Adipose tissue (tissue), 3 donors: ENCODE data around the gene CARD11. TPM values are rescaled to one million over a fixed set of nuclear protein-coding genes. Genes with fewer than 3 reads are reported as not detected.

Experiments
- H3K27ac ChIP-seq: one replicate; pipeline ENCODE4 v1.5.1; 2013; ENCODE audit warnings: low read depth, low read length
- WGBS, 3 donors: extraction: QIAGEN DNeasy Blood & Tissue Kit; methylation state at CpG; one replicate each; pipeline ENCODE4 v1.1.7; 2013; 5-methylcytosine and 5-hydroxymethylcytosine counted together
- polyA plus RNA-seq, 3 donors: library from polyadenylated mRNA; stranded (reverse); fragments of 200-250 nt; gene quantifications; one replicate each; pipeline ENCODE4 v1.2.3, GENCODE V29; 2013
- donor health status: healthy with polysubstance abuse.
- donor health status: Bipolar disorder and iron deficiency.
- donor health status: healthy.

The CARD11 gene
- polyA plus RNA-seq, 3 donors = 0.74 to 0.85 (median 0.79) TPM

- WGBS, 3 donors = 68 to 72% (median 71%) methylated on average over 13 of the region's 13 CpGs
- H3K27ac ChIP-seq = no peak overlapping the region
These were observed 104.3 kb downstream of the CARD11 start for GRCh38 chr7:2939193-2939885.

- no peak overlapping the region for H3K27ac ChIP-seq
- WGBS, 3 donors = 75 to 83% (median 81%) methylated on average over 19 of the region's 19 CpGs
These were observed 105.0 kb downstream of the CARD11 start for GRCh38 chr7:2938514-2939192.

- WGBS, 3 donors = 64 to 93% (median 90%) methylated on average over 19 of the region's 19 CpGs
- H3K27ac ChIP-seq = no peak overlapping the region
These were observed 105.8 kb downstream of the CARD11 start for GRCh38 chr7:2937701-2938513.

GRCh38 chr7:2936891-2937580 lies 106.6 kb downstream of the CARD11 start:
- H3K27ac ChIP-seq = no peak overlapping the region
- WGBS, 3 donors = 87 to 91% (median 89%) methylated on average over 26 to 29 of the region's 29 CpGs

- WGBS, 3 donors = 86 to 94% (median 90%) methylated on average over 8 of the region's 8 CpGs
- no peak overlapping the region for H3K27ac ChIP-seq
These were observed 107.4 kb downstream of the CARD11 start for GRCh38 chr7:2936301-2936700.

- WGBS, 3 donors = 88 to 90% (median 90%) methylated on average over 20 of the region's 20 CpGs
- no peak overlapping the region for H3K27ac ChIP-seq
These were observed 108.5 kb downstream of the CARD11 start for GRCh38 chr7:2934984-2935740.

GRCh38 chr7:2934211-2934731 lies 109.4 kb downstream of the CARD11 start:
- no peak overlapping the region for H3K27ac ChIP-seq
- 82 to 90% (median 86%) methylated on average over 15 of the region's 15 CpGs for WGBS, 3 donors

GRCh38 chr7:2932402-2933251 lies 111.0 kb downstream of the CARD11 start:
- H3K27ac ChIP-seq = no peak overlapping the region
- WGBS, 3 donors = 73 to 82% (median 75%) methylated on average over 33 of the region's 33 CpGs

GRCh38 chr7:2931034-2931415 lies 112.6 kb downstream of the CARD11 start:
- no peak overlapping the region for H3K27ac ChIP-seq
- 94 to 95% (median 95%) methylated on average over 9 of the region's 9 CpGs for WGBS, 3 donors

- WGBS, 3 donors = 86 to 89% (median 87%) methylated on average over 13 of the region's 13 CpGs
- H3K27ac ChIP-seq = no peak overlapping the region
These were observed 113.2 kb downstream of the CARD11 start for GRCh38 chr7:2930310-2931033.

GRCh38 chr7:2929321-2930201 lies 114.1 kb downstream of the CARD11 start:
- no peak overlapping the region for H3K27ac ChIP-seq
- WGBS, 3 donors = 63 to 70% (median 67%) methylated on average over 26 of the region's 26 CpGs

- 53 to 75% (median 72%) methylated on average over 35 of the region's 35 CpGs for WGBS, 3 donors
- H3K27ac ChIP-seq = no peak overlapping the region
These were observed 114.9 kb downstream of the CARD11 start for GRCh38 chr7:2928613-2929311.

- 92 to 94% (median 93%) methylated on average over 10 of the region's 10 CpGs for WGBS, 3 donors
- no peak overlapping the region for H3K27ac ChIP-seq
These were observed 115.4 kb downstream of the CARD11 start for GRCh38 chr7:2928256-2928612.

- no peak overlapping the region for H3K27ac ChIP-seq
- 51 to 83% (median 75%) methylated on average over 7 of the region's 7 CpGs for WGBS, 3 donors
These were observed 116.1 kb downstream of the CARD11 start for GRCh38 chr7:2927592-2927991.

GRCh38 chr7:2926896-2927405 lies 116.7 kb downstream of the CARD11 start:
- WGBS, 3 donors = 88 to 92% (median 92%) methylated on average over 8 of the region's 8 CpGs

More at GRCh38 chr7:2926896-2927405, 116.7 kb downstream of the CARD11 start:
- H3K27ac ChIP-seq = no peak overlapping the region
